Mucosa of gallbladder (tissue), 1 donor: ENCODE data around the gene CREBRF. TPM values are rescaled to one million over a fixed set of nuclear protein-coding genes. Genes with fewer than 3 reads are reported as not detected.
"Not testable (repeated sequence)": the region's sequence is repeated elsewhere in the genome, so short reads cannot be mapped to it uniquely, and the experiment has no call there.

ENCODE experiments used
- DNase-seq: peaks from one replicate; pipeline ENCODE4 v3.0.0-alpha.2; 2020; ENCODE audit warnings: low spot score
- total RNA-seq: library from RNA; stranded (reverse); gene quantifications from one replicate; pipeline ENCODE4 v1.2.1, GENCODE V29; 2021
- donor health status: DM: no; HTN: no; CAD: no.

CREBRF gene, protein sequence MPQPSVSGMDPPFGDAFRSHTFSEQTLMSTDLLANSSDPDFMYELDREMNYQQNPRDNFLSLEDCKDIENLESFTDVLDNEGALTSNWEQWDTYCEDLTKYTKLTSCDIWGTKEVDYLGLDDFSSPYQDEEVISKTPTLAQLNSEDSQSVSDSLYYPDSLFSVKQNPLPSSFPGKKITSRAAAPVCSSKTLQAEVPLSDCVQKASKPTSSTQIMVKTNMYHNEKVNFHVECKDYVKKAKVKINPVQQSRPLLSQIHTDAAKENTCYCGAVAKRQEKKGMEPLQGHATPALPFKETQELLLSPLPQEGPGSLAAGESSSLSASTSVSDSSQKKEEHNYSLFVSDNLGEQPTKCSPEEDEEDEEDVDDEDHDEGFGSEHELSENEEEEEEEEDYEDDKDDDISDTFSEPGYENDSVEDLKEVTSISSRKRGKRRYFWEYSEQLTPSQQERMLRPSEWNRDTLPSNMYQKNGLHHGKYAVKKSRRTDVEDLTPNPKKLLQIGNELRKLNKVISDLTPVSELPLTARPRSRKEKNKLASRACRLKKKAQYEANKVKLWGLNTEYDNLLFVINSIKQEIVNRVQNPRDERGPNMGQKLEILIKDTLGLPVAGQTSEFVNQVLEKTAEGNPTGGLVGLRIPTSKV
- 34.6 TPM for total RNA-seq

DNA sequence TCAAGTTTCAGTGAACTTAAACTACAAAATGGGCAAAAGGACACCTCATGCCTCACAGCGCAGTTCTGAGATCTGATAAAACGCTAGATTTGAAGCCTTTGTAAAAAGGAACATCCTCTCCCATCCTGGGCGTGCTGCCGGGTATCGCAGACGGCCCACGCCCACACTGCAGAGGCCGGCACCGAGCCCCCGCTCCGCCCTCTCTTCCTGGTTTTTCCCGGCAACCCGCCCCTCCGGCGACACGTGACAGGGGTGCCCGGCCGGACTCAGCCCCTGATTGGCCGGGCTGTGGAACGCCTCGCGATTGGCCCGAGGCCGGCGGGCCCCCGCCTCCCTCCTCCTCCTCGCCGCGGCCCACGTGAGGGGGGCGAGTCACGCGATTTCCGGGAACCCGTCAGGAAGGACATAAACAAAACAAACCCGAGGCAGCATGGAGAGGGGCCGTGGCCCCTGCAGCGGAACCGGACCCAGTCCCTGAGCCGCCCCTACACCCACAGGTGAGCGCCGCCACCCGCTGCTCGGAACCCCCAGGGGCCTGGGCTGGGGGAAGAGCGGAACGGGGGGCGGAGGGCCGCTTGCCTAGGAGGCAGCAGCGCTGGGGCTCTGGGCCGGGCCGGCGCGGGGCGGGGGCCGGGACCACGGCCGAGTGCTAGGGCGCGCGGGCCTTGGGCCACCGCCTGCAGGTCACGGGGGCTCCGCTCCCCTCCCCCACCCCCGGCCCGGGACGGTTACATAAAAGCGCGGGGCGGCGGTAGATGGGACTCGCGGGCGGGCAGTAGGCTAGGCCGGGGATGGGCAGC lies at the start of gene CREBRF:
CREBRF (plus strand) TSS at position 370 of the 800 bp plus-strand sequence. CDS start 24,424 bp downstream, outside the sequence.
- DNase-seq: peak; percentile 98

DNA sequence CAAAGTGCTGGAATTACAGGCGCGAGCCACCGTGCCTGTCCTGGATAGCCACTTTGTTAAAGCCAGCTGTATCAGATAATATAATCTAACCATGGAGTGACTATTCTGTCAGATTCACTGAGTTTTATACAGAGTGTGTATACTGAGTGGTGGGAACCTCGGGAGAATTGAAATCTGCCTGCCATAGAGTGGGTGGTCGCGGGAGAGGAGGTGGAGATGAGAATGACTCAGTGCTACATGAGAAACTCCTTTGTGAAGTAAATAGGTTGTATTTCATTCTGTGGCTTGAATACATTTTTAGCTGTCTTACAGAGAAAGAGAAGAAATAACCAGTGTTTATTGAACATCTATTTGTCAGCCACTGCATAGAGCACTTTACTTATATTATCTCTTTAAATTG lies 46.1 kb upstream of the CREBRF start:
- DNase-seq: no peak

DNA sequence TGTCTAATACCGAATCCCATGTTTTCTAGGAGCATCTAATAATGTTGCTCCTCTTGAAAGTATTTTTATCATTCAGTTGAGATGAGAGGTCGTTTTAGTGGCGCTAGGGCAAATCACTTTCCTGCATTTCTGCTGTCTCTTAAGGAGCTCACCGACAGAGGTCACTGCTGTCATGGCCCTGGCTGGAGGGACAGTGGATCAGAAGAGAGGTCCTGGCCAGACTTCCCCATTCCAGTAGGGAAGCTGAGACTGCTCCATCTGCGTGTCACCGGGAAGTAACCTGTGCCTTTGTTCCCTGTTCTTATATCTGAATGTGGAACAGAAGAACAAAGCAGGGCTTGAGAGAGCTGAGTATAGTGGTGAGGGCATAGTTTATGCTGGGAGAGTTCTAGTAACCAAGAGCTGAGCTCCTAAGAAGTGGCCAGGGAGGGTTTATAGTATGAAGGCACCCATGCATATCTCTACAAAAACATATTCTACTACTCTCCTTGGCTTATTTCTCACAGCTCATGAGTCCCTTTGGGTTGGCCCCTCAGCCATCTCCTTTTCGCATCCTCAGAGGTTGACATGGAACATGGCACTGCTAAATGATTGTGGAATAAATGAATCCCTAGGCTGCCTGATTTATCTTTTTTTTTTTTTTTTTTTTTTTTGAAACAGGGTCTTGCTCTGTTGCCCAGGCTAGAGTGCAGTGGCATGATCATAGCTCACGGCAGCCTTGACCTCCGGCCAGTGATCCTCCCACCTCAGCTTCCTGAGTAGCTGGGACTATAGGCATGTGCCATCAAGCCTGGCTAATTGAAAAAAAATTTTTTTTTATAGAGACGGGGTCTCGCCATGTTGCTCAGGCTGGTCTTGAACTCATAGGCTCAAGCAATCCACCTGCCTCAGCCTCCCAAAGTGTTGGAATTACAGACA lies 45.3 kb upstream of the CREBRF start:
- DNase-seq: peak; percentile 47

DNA sequence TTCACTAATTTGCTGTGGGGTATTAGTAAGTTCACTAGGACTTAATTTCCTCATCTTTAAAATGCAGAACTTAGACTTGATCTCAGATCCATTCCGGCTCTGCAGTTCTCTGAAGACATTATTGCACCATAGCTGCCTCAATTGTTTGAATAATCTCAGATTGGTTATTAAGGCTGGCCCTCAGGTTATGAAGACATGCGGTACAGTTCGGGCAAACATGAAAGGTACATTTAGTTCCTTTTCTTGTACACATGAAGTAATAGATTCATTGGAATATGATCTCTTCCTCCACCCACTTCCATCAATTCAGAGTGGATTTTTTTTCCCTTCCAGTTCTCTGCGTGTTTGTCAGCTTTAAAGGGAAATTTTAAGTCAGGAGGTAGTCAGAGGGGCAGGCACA lies 44.6 kb upstream of the CREBRF start:
- DNase-seq: no peak

DNA sequence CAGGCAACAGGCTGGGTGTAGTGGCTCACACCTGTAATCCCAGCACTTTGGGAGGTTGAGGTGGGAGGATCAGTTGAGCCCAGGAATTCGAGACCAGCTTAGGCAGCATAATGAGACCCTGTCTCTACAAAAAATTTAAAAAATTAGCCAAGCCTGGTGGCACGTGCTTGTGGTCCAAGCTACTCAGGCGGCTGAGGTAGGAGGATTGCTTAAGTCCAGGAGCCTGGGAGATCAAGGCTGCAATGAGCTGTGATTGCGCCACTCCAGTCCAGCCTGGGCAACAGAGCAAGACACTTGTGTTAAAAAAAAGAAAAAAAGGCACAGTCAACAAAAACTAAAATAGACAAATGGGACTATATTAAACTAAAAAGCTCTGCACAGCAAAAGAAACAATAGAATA lies 43.3 kb upstream of the CREBRF start:
- no peak for DNase-seq

DNA sequence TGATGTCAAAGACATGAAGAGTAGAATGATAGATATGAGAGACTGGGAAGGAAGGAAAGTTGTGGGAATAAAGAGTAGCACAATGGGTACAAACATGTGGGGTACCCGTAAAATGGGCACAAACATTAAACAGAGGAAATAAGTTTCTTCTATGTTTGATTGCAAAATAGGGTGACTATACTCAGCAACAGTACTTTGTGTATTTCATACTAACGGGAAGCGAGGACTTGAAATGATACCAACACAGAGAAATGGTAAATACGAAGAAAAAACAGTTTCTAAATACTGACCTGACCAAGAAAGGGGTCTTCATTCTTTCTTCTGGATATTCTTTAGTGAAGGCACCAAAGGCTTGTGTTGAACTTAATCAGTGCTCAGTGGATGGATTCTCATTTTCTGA lies 41.5 kb upstream of the CREBRF start:
- no peak for DNase-seq

DNA sequence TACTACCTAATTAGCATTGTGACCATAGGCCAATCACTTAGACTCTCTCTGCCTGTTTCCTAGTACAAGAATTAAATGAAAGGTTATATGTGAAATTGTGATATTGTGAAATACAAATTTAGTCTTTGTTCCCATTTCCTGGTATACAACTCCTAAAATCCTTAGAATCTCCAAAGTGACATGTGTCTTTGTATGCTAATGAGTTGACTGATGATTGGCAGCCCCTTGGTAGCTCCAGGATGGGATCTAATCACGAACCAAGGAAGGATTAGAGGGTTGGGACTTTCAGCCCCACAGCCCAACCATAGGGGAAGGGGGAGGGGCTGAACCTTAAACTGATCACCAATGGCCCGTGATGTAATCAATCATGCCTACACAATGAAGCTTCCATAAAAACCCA lies 41.0 kb upstream of the CREBRF start:
- DNase-seq: no peak

DNA sequence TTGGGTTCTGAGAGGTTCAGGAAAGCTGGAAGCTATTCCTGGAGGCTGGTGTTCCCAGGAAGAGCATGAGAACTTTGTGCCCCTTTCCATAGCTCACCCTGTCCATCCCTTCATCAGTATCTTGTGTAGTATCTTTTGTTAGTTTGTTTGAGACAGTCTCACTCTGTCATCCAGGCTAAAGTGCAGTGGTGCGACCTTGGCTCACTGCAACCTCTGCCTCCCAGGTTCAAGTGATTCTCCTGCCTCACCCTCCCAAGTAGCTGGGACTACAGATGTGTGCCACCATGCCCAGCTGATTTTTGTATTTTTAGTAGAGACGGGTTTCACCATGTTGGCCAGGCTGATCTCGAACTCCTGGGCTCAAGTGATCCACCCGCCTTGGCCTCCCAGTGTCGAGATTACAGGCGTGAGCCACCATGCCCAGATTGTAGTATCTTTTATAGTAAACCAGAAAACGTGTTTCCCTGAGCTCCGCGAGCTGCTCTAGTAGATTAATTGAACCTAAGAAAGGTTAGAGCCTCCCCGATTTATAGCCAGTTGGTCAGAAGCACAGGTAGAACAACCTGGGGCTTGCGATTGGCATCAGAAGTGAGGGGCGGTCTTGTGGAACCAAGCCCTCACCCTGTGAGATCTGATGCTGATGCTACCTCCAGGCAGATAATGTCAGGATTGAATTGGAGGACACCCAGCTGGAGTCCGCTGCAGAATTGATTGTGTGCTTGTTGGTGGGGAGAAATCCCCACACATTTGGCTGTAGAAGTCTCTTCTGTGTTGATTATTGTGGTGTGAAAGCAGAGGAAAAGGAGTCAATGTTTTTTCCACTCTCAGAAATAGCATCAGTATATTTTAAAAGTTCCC lies 40.3 kb upstream of the CREBRF start:
- no peak for DNase-seq

DNA sequence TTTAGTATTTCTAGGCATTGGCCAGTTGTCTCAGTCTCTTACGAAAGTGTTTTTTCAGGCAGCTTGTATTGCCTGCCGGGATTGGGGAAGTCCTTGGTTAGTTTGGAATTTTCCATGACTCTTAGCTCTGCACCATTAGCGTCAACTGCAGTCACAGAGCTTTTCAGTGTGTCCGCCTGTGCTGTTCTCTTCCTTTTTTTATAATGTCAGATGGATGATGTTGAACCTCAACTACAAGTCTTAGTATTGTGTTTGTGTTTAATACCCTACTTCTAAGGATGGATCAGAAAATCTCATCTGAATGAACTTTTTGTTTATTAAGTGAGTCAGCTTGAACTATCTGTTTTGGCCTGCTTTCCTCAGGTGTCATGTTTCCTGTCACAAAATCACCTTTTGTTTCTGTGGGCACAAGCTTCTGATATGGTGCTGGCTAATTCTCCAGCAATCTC lies 39.5 kb upstream of the CREBRF start:
- DNase-seq: peak; percentile 41

DNA sequence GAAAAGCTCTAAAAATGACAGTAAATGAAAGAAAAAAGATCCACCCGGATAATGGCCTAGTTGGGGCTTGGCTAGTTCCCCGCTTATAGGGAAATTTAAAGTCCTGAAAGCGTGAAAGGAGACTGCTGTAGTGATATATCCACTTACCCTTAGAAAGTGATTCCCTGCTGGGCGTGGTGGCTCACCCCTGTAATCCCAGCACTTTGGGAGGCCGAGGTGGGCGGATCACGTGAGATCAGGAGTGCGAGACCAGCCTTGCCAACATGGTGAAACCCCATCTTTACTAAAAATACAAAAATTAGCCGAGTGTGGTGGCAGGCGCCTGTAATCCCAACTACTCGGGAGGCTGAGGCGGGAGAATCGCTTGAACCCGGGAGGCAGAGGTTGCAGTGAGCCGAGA lies 39.1 kb upstream of the CREBRF start:
- not testable (repeated sequence) for DNase-seq

DNA sequence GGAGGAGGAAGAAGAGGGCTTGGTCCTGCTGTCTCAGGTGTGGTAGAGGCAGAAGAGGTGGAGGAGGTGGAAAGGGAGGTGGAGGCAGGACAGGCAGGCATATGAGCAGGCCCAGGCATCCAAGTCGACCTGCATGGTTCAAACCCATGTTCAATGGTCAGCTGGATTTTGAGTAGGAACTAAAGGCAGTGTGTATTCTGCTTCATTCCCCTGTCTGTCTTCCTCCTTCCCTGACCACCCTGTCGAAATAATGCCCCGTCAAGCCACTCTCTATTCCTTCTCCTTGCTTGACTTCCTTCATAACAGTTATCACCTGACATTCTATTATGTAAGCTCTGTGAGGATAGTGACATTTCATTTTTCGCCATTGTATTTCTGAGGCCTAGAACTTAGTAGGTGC lies 37.8 kb upstream of the CREBRF start:
- DNase-seq: no peak

DNA sequence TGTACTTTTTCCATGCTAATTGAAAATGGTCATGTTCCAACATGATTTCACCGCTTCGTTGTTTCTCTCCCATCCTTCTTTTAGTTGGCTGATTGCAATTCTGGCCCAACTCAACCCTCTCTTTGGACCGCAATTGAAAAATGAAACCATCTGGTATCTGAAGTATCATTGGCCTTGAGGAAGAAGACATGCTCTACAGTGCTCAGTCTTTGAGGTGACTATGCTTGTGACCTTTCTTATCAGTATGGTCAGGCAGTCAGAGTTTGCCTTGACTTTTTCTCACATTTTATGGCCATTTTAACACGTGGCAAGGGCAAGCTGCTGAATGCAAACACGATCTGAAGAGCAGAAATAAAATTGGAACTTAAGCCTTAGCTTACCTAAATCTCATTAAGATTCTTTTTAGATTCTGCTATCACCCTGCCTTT lies 36.0 kb upstream of the CREBRF start:
- DNase-seq: no peak

DNA sequence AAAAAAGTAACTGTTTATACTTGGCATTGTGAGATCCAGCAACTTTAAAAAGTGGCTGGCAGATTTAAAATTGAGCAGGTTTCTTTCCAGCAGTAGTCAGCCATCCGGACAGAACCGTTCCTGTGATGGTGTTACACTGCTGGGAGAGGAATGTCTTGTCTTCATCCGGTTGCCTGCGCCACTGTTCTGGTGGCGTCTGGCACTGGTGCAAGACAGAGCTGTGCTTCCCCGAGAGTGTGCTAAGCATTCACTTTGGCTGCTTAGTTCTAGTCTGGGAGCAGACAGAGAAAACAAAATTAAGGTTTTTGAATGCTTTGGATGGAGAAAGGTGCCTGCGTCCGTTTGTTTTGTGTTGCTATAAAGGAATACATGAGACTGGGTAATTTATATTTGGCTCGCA lies 35.5 kb upstream of the CREBRF start:
- no peak for DNase-seq

DNA sequence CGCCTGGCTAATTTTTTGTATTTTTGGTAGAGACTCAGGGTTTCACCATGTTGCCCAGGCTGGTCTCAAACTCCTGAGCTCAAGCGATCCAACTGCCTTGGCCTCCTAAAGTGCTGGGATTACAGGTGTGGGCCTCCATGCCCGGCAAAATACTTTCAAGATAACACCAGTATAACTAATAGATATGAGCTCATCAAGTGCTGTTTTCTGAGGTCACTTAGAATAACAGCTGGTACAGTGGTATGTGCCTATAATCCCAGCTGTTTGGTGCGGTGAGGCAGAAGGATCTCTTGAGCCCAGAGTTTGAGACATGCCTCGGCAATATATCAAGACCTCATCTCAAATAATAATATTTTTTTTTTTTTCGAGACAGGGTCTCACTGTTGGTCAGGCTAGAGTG lies 30.5 kb upstream of the CREBRF start:
- no peak for DNase-seq

DNA sequence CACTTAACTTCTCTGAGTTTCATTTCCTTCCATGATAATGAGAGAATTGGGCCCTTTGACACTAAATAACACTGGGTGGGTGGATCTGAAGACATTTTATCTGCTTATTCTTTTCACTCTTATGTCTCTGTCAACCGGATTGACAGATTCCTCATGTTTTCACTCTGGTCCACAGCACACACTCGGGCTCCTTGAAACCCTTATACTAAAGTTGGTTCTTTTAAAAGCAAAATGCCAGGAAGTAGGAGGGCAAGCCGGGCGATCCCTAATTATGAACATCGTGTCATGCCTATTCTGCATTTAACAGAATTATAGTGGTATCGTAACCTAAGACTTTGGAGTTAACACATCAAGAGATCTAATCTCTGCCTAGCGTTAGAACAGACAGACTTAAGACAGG lies 28.2 kb upstream of the CREBRF start:
- DNase-seq: no peak

DNA sequence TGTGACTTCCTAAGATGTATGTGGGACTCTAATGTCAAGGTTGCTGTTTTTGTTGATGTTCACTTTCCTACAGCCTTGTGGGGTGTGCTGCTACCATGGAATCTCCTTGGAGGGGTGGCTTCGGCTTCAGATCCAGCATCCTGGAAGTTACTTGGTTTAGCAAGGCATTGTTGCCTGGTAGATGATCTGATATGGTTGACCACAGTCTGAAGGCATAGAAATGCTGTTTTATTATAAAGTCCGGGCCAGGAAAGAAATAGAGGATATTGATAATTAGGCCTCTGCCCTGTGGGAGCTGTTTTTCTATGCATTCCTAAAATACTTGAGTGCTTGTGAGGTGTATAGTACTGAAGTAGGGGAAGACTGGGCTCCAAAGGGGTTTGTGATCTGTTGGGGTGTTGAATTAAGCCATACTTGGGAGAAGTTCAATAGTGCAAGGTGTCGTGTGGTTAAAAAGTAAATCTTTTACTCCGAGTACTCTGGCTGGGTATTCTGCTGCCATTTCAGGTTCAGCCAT lies 27.3 kb upstream of the CREBRF start:
- DNase-seq: no peak

DNA sequence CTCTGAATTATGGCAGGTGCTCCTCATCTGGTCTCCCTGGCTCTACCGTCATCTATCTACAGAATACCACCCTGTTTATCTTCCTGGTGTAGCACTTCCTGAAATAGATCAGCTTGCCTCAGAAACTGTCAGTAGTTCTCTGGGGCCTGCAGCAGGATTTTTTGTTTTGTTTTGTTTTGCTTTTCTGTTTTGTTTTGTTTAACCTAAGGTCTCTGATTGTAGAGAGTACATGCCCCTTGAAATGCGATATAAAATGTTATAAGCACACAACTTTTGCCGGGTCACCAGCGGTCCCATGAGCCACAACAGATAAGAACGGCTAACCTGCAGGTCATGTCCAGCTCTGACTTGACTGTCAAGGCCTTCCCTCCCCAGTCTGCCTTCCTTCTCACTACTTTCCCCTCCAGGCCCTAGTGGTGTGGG lies 26.6 kb upstream of the CREBRF start:
- no peak for DNase-seq

DNA sequence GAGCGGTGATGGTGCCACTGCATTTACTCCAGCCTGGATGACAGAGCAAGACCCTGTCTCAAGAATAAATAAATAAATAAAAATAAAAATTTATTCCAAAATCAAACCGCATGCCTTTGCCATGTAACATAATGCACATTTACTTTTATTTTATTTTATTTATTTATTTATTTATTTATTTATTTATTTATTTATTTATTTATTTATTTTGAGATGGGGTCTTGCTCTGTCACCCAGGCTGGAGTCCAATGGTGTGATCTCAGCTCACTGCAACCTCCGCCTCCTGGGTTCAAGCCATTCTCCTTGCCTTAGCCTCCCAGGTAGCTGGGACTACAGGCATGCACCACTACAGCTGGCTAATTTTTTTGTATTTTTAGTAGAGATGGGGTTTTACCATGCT lies 24.1 kb upstream of the CREBRF start:
- DNase-seq: not testable (repeated sequence)

DNA sequence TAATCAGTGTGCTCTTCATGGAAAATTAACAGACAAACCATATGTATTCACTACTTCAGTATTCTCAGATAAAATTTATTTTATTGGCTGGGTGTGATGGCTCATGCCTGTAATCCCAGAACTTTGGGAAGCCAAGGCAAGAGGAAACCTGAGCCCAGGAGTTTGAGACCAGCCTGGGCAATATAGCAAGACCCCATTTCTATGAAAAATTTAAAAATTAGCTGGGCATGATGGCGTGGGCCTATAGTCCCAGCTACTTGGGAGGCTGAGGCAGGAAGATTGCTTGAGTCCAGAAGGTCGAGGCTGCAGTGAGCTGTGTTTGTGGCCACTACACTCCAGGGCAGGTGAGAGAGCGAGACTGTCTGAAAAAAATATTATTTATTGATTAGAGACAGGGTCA lies 23.4 kb upstream of the CREBRF start:
- DNase-seq: no peak

DNA sequence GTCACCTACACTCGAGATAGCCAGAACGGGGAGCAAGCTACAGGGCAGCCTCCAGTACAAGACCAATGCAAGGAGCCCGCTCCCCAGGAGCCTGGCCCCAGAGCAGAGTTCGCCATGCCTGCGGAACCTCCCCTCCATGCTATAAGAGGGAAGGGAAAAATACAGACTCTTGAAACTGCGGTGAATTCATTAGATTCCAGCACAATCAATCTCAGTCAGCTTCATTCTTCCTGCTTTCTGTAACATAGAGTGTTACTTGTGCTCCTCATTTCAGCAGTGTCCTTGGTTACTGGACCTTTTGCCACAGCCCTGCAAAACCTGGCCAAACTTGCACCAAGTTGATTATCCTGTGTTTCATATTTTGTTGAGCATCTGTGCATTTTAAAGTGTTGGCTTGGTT lies 22.2 kb upstream of the CREBRF start:
- DNase-seq: no peak
